ENCODE measurements around the gene PNPLA4. TPM values are rescaled to one million over a fixed set of nuclear protein-coding genes. Genes with fewer than 3 reads are reported as not detected.
A peak's percentile ranks its signal among the peaks of the same experiment; 100 is the strongest.

PNPLA4 gene
- 0.18 TPM in 1 of 2 replicates, not detected in the other for total RNA-seq (2014; rRNA removed; shearing (Covaris generic))

GRCh38 chrX:7927259-7928167 is at the start of gene PNPLA4:
TSS of gene PNPLA4 (minus strand) at chrX:7927413. CDS start at chrX:7926119, 1,294 bp downstream.
- DNase-seq = no peak
- H3K4me1 ChIP-seq = no peaks in the 10 kb centered on the region

GRCh38 chrX:7972586-7972985 is 45.4 kb upstream of the PNPLA4 start:
- H3K4me1 ChIP-seq = no peaks in the 10 kb centered on the region
- H3K9me3 ChIP-seq (replicated peaks) = no peaks in the 10 kb centered on the region
- DNase-seq = no peak
- no peaks in the 10 kb centered on the region for H3K27me3 ChIP-seq
- no peak overlapping the region for H3K27ac ChIP-seq
- no peaks in the 10 kb centered on the region for H3K36me3 ChIP-seq
- H3K4me3 ChIP-seq = no peak overlapping the region

More at GRCh38 chrX:7927259-7928167, at the start of gene PNPLA4:
- H3K27me3 ChIP-seq = no peaks in the 10 kb centered on the region
- no peak within 1 kb of the TSS for H3K4me3 ChIP-seq
- no peaks in the 10 kb centered on the region for H3K9me3 ChIP-seq (replicated peaks)
- no peak within 1 kb of the TSS for H3K27ac ChIP-seq
- H3K36me3 ChIP-seq = no peaks in the 10 kb centered on the region

- Histone ChIP-seq H3K4me1 (no peaks in the 10 kb centered on the region), H3K27ac (no peak overlapping the region), H3K27me3 (no peaks in the 10 kb centered on the region), H3K4me3 (no peak overlapping the region), H3K9me3 (replicated peaks) (no peaks in the 10 kb centered on the region), H3K36me3 (no peaks in the 10 kb centered on the region)
- no peak for DNase-seq
Observed at GRCh38 chrX:7970428-7970827, 43.2 kb upstream of the PNPLA4 start.

GRCh38 chrX:7965436-7965835 is 38.2 kb upstream of the PNPLA4 start:
- Histone ChIP-seq H3K4me3 (no peak overlapping the region), H3K9me3 (replicated peaks) (no peaks in the 10 kb centered on the region), H3K27me3 (no peaks in the 10 kb centered on the region), H3K27ac (no peak overlapping the region), H3K36me3 (no peaks in the 10 kb centered on the region), H3K4me1 (no peaks in the 10 kb centered on the region)
- DNase-seq = no peak

GRCh38 chrX:7960246-7960645 is 33.0 kb upstream of the PNPLA4 start:
- no peak overlapping the region for H3K4me3 ChIP-seq
- no peaks in the 10 kb centered on the region for H3K36me3 ChIP-seq

GRCh38 chrX:7953446-7953845 is 26.2 kb upstream of the PNPLA4 start:
- DNase-seq = no peak
- Histone ChIP-seq H3K9me3 (replicated peaks) (no peaks in the 10 kb centered on the region), H3K27ac (no peak overlapping the region), H3K4me1 (no peaks in the 10 kb centered on the region), H3K27me3 (no peaks in the 10 kb centered on the region), H3K4me3 (no peak overlapping the region), H3K36me3 (no peaks in the 10 kb centered on the region)

More at GRCh38 chrX:7960246-7960645, 33.0 kb upstream of the PNPLA4 start:
- H3K27me3 ChIP-seq = no peaks in the 10 kb centered on the region
- H3K4me1 ChIP-seq = no peaks in the 10 kb centered on the region
- no peaks in the 10 kb centered on the region for H3K9me3 ChIP-seq (replicated peaks)
- DNase-seq = no peak
- H3K27ac ChIP-seq = no peak overlapping the region

GRCh38 chrX:7950865-7951264 is 23.7 kb upstream of the PNPLA4 start:
- Histone ChIP-seq H3K27me3 (no peaks in the 10 kb centered on the region), H3K36me3 (no peaks in the 10 kb centered on the region), H3K9me3 (replicated peaks) (no peaks in the 10 kb centered on the region), H3K4me1 (no peaks in the 10 kb centered on the region), H3K27ac (no peak overlapping the region), H3K4me3 (no peak overlapping the region)
- DNase-seq = no peak

- Histone ChIP-seq H3K36me3 (no peaks in the 10 kb centered on the region), H3K27ac (no peak overlapping the region), H3K4me1 (no peaks in the 10 kb centered on the region), H3K27me3 (no peaks in the 10 kb centered on the region), H3K9me3 (replicated peaks) (no peaks in the 10 kb centered on the region), H3K4me3 (no peak overlapping the region)
- DNase-seq = no peak
Observed at GRCh38 chrX:7948483-7948882, 21.3 kb upstream of the PNPLA4 start.

GRCh38 chrX:7946960-7947359 is 19.7 kb upstream of the PNPLA4 start:
- H3K4me3 ChIP-seq = no peak overlapping the region
- no peaks in the 10 kb centered on the region for H3K4me1 ChIP-seq
- H3K9me3 ChIP-seq (replicated peaks) = no peaks in the 10 kb centered on the region
- H3K36me3 ChIP-seq = no peaks in the 10 kb centered on the region
- H3K27ac ChIP-seq = no peak overlapping the region
- no peak for DNase-seq
- H3K27me3 ChIP-seq = no peaks in the 10 kb centered on the region

GRCh38 chrX:7943600-7944245 is 16.5 kb upstream of the PNPLA4 start:
- no peaks in the 10 kb centered on the region for H3K36me3 ChIP-seq

GRCh38 chrX:7941390-7942042 is 14.3 kb upstream of the PNPLA4 start:
- peak in 1 of 2 experiments; percentile 21 for DNase-seq

More at GRCh38 chrX:7943600-7944245, 16.5 kb upstream of the PNPLA4 start:
- DNase-seq = no peak
- Histone ChIP-seq H3K4me3 (no peak overlapping the region), H3K4me1 (no peaks in the 10 kb centered on the region), H3K27me3 (no peaks in the 10 kb centered on the region), H3K27ac (no peak overlapping the region), H3K9me3 (replicated peaks) (no peaks in the 10 kb centered on the region)

GRCh38 chrX:7934026-7934425 is 6.8 kb upstream of the PNPLA4 start:
- DNase-seq = no peak

More at GRCh38 chrX:7941390-7942042, 14.3 kb upstream of the PNPLA4 start:
- H3K4me3 ChIP-seq = no peak overlapping the region
- no peaks in the 10 kb centered on the region for H3K27me3 ChIP-seq
- H3K27ac ChIP-seq = no peak overlapping the region
- no peaks in the 10 kb centered on the region for H3K36me3 ChIP-seq
- no peaks in the 10 kb centered on the region for H3K4me1 ChIP-seq
- no peaks in the 10 kb centered on the region for H3K9me3 ChIP-seq (replicated peaks)

GRCh38 chrX:7926914-7927258 is 327 bp downstream of the PNPLA4 start:
- no peak overlapping the region for H3K4me3 ChIP-seq
- H3K36me3 ChIP-seq = no peaks in the 10 kb centered on the region
- H3K4me1 ChIP-seq = no peaks in the 10 kb centered on the region
- no peaks in the 10 kb centered on the region for H3K27me3 ChIP-seq
- H3K27ac ChIP-seq = no peak overlapping the region
- H3K9me3 ChIP-seq (replicated peaks) = no peaks in the 10 kb centered on the region
- DNase-seq = no peak

More at GRCh38 chrX:7934026-7934425, 6.8 kb upstream of the PNPLA4 start:
- H3K27me3 ChIP-seq = no peaks in the 10 kb centered on the region
- no peak overlapping the region for H3K4me3 ChIP-seq
- H3K36me3 ChIP-seq = no peaks in the 10 kb centered on the region
- H3K4me1 ChIP-seq = no peaks in the 10 kb centered on the region
- no peaks in the 10 kb centered on the region for H3K9me3 ChIP-seq (replicated peaks)
- no peak overlapping the region for H3K27ac ChIP-seq

GRCh38 chrX:7926501-7926900 is 712 bp downstream of the PNPLA4 start:
- H3K9me3 ChIP-seq (replicated peaks) = no peaks in the 10 kb centered on the region
- no peaks in the 10 kb centered on the region for H3K36me3 ChIP-seq
- no peak overlapping the region for H3K4me3 ChIP-seq
- DNase-seq = no peak
- H3K4me1 ChIP-seq = no peaks in the 10 kb centered on the region
- H3K27me3 ChIP-seq = no peaks in the 10 kb centered on the region
- no peak overlapping the region for H3K27ac ChIP-seq

Data from SJCRH30 (cell line).